ENCODE results near the gene ADCY6.

GRCh38 chr12:48810903-48811431 lies 22.1 kb upstream of the ADCY6 start:
- TF ChIP-seq CTCF (IDR thresholded peaks at IDR 0.05), result no peak
- no peak for TF ChIP-seq POLR2A (IDR thresholded peaks at IDR 0.05)

Measured in heart left ventricle (tissue), 13 donors.